GM12891 (cell line): ENCODE measurements around the gene WBP1.
"Not testable (repeated sequence)": the region's sequence is repeated elsewhere in the genome, so short reads cannot be mapped to it uniquely, and the experiment has no call there.

ENCODE experiments used
- DNase-seq: peaks from one replicate; pipeline ENCODE4 v3.0.0; 2011; ENCODE audit warnings: low spot score; ENCODE audit not compliant: insufficient read length
- FAIRE-seq: peaks from 2 replicates; lab custom pipeline; 2011; peaks lifted over from hg19 to GRCh38; lab: Jason Lieb, UNC
- PAX5 ChIP-seq: IDR thresholded peaks from 2 replicates; pipeline ENCODE4 v1.6.1; 2011; ENCODE audit warnings: low read length, moderate library complexity, mild to moderate bottlenecking; ENCODE audit not compliant: insufficient read depth, severe bottlenecking
- POLR2A ChIP-seq: IDR thresholded peaks from 2 replicates; pipeline ENCODE4 v1.6.1; 2011; ENCODE audit warnings: low read depth, low read length, control low read depth
- POLR2AphosphoS5 ChIP-seq: IDR thresholded peaks from 2 replicates; pipeline ENCODE4 v1.6.1; 2011; ENCODE audit warnings: low read depth, low read length, control low read depth
- POU2F2 ChIP-seq: IDR thresholded peaks from 2 replicates; pipeline ENCODE4 v1.6.1; 2011; ENCODE audit warnings: low read depth, mild to moderate bottlenecking, control low read depth, low read length, moderate library complexity
- SPI1 ChIP-seq: IDR thresholded peaks from 2 replicates; pipeline ENCODE4 v1.6.1; 2011; ENCODE audit warnings: low read depth, low read length, control low read depth
- TAF1 ChIP-seq: IDR thresholded peaks from 2 replicates; pipeline ENCODE4 v1.6.1; 2011; ENCODE audit warnings: low read depth, low read length, control low read depth

The WBP1 gene

GRCh38 chr2:74462054-74462785 lies 4.0 kb downstream of the WBP1 start:
- FAIRE-seq (no peak), DNase-seq (no peak)
- TF ChIP-seq POU2F2 (no peak), SPI1 (no peak), POLR2A (no peak), PAX5 (no peak), TAF1 (no peak), POLR2AphosphoS5 (peak; percentile 27; the same call in 1 of the 2 replicates)

GRCh38 chr2:74462786-74463105 lies 4.5 kb downstream of the WBP1 start:
- TF ChIP-seq PAX5 = no peak
- TF ChIP-seq POLR2AphosphoS5 = no peak
- no peak for TF ChIP-seq POLR2A
- no peak for TF ChIP-seq SPI1
- TF ChIP-seq TAF1 = no peak
- TF ChIP-seq POU2F2 = no peak
- no peak for DNase-seq
- FAIRE-seq = no peak

- DNase-seq (no peak), FAIRE-seq (no peak)
- TF ChIP-seq POLR2A (no peak), SPI1 (no peak), TAF1 (no peak), PAX5 (no peak), POLR2AphosphoS5 (no peak), POU2F2 (no peak)
These were observed 6.2 kb downstream of the WBP1 start for GRCh38 chr2:74464406-74464805.

GRCh38 chr2:74470742-74471141 lies 12.5 kb downstream of the WBP1 start:
- FAIRE-seq, DNase-seq: not testable (repeated sequence)

GRCh38 chr2:74471332-74472065 lies 13.3 kb downstream of the WBP1 start:
- DNase-seq (no peak), FAIRE-seq (no peak)

GRCh38 chr2:74472086-74472944 lies 14.1 kb downstream of the WBP1 start, which contains the start of gene MRPL53:
MRPL53 (minus strand) TSS chr2:74472680; CDS start chr2:74472660, 20 bp downstream.
- peak; percentile 77 for DNase-seq
- TF ChIP-seq POU2F2 = peak; percentile 86
- peak; percentile 84 for TF ChIP-seq TAF1
- peak; percentile 97 for TF ChIP-seq POLR2AphosphoS5
- TF ChIP-seq POLR2A = peak; percentile 97
- TF ChIP-seq PAX5 = peak; percentile 62
- peak; percentile 18; the same call in 1 of the 2 replicates for TF ChIP-seq SPI1
- FAIRE-seq = peak; percentile 95

More at GRCh38 chr2:74471332-74472065, 13.3 kb downstream of the WBP1 start:
- TF ChIP-seq POU2F2 = no peak
- TF ChIP-seq PAX5 = no peak
- TF ChIP-seq SPI1 = no peak
- no peak for TF ChIP-seq TAF1
- TF ChIP-seq POLR2A = no peak
- no peak for TF ChIP-seq POLR2AphosphoS5

- DNase-seq (no peak), FAIRE-seq (no peak)
- TF ChIP-seq POU2F2 (no peak), SPI1 (no peak), POLR2A (no peak), TAF1 (no peak), POLR2AphosphoS5 (no peak), PAX5 (no peak)
These were observed 14.7 kb downstream of the WBP1 start for GRCh38 chr2:74472945-74473258.

- TF ChIP-seq SPI1 = no peak
- no peak for TF ChIP-seq POU2F2
- TF ChIP-seq POLR2AphosphoS5 = no peak
- no peak for TF ChIP-seq POLR2A
- no peak for TF ChIP-seq PAX5
- no peak for TF ChIP-seq TAF1
- no peak for DNase-seq
- no peak for FAIRE-seq
These were observed 16.2 kb downstream of the WBP1 start for GRCh38 chr2:74474481-74474880.

- TF ChIP-seq POU2F2 = no peak
- TF ChIP-seq TAF1 = no peak
- TF ChIP-seq SPI1 = no peak
- TF ChIP-seq POLR2A = no peak
- no peak for TF ChIP-seq PAX5
- no peak for TF ChIP-seq POLR2AphosphoS5
- DNase-seq (no peak), FAIRE-seq (no peak)
These were observed 16.7 kb downstream of the WBP1 start for GRCh38 chr2:74474899-74475298.
